PC-9 (cell line): ENCODE data around the gene UMAD1.

Source experiments
- EZH2 ChIP-seq: fragments of 200-600 bp; sonication (generic); IDR thresholded peaks from 2 replicates; pipeline ENCODE4 v1.8.0; 2017; ENCODE audit warnings: antibody characterized with exemption, low read depth
- TF ChIP-seq, protein P1 (sequence below): fragments of 200-600 bp; sonication (generic); conservative IDR thresholded peaks from 2 replicates; pipeline ENCODE4 v1.6.1; 2017; ENCODE audit warnings: mixed run types, antibody characterized with exemption, mild to moderate bottlenecking, moderate library complexity

DNA sequence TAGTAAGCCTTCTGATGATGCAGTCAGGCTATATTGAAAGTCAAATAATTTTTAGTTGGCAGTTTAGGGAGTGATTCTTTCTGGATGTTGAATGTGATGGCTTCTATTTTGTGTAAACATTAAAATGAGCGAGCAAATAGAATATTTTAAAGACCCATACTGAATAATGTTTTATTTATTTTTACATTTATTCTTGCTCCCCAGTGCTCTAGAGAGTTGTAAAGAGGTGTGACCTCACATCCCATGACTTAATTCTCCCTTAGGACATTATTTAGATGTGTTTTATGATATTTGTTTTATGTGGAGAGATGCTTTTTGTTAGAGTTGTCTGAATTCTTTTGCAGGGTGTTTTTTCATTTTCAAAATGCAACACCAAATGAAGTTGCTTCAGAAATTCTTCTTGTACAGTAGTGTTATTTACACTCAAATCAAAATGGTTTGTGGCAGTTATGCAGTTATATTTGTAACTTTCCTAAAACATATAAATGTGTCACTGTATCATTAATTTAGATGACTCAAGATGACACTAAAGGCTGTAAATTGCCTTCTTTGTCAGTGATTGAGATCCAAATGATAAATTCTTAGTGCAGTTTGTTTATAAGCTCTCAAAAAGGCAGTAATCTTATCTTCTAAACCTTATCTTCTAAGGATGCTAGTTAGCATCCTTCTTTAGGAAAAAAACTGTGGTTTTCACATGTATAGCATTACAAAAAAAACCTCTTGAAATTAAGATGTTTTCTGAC lies 12.4 kb downstream of the UMAD1 start:
- TF ChIP-seq, protein P1, sequence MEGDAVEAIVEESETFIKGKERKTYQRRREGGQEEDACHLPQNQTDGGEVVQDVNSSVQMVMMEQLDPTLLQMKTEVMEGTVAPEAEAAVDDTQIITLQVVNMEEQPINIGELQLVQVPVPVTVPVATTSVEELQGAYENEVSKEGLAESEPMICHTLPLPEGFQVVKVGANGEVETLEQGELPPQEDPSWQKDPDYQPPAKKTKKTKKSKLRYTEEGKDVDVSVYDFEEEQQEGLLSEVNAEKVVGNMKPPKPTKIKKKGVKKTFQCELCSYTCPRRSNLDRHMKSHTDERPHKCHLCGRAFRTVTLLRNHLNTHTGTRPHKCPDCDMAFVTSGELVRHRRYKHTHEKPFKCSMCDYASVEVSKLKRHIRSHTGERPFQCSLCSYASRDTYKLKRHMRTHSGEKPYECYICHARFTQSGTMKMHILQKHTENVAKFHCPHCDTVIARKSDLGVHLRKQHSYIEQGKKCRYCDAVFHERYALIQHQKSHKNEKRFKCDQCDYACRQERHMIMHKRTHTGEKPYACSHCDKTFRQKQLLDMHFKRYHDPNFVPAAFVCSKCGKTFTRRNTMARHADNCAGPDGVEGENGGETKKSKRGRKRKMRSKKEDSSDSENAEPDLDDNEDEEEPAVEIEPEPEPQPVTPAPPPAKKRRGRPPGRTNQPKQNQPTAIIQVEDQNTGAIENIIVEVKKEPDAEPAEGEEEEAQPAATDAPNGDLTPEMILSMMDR, result no peak
- TF ChIP-seq EZH2, result no peak
